CD14-positive monocyte (primary cell): ENCODE results near the gene FAM13A. TPM values are rescaled to one million over a fixed set of nuclear protein-coding genes. Genes with fewer than 3 reads are reported as not detected.

ENCODE experiments used
- DNase-seq, 3 donors: peaks; one replicate each; pipeline ENCODE4 v3.0.0-alpha.2; 2011 to 2022
- H2AFZ ChIP-seq: 2 replicates; pipeline ENCODE4 v1.6.0; 2012; ENCODE audit warnings: mild to moderate bottlenecking, low read depth, low read length, inconsistent platforms; ENCODE audit not compliant: insufficient read depth, poor library complexity, severe bottlenecking
- H3K27ac ChIP-seq, 2 donors: 1 replicate in 1 of 2; 2 replicates in 1 of 2; pipeline ENCODE4 v1.5.1; 2012 to 2013; ENCODE audit warnings: low read length in 2 of 2, control low read depth in 1 of 2, inconsistent platforms in 1 of 2, low read depth in 1 of 2, mild to moderate bottlenecking in 1 of 2
- H3K27me3 ChIP-seq, 2 donors: one replicate each; pipeline versions ENCODE4 v1.6.0 to v1.6.1; 2011 to 2013; ENCODE audit warnings: low read length in 2 of 2; ENCODE audit not compliant: control insufficient read depth in 2 of 2, insufficient read depth in 2 of 2
- H3K36me3 ChIP-seq, 2 donors: replicated peaks in 1 of 2; 1 replicate in 1 of 2; 2 replicates in 1 of 2; pipeline versions ENCODE4 v1.5.1 to v1.6.1; 2012 to 2013; ENCODE audit warnings: low read length in 2 of 2, control low read depth in 1 of 2, inconsistent platforms in 1 of 2, mild to moderate bottlenecking in 1 of 2; ENCODE audit not compliant: insufficient read depth in 2 of 2, control insufficient read depth in 1 of 2
- H3K4me1 ChIP-seq, 2 donors: 1 replicate in 1 of 2; 2 replicates in 1 of 2; pipeline versions ENCODE4 v1.5.1 to v1.6.1; 2012 to 2013; ENCODE audit warnings: low read length in 2 of 2, control low read depth in 1 of 2, inconsistent platforms in 1 of 2, mild to moderate bottlenecking in 1 of 2, moderate library complexity in 1 of 2; ENCODE audit not compliant: insufficient read depth in 2 of 2, control insufficient read depth in 1 of 2
- H3K4me2 ChIP-seq: replicated peaks from 2 replicates; pipeline ENCODE3; 2012; ENCODE audit warnings: low read length, moderate library complexity, mild to moderate bottlenecking; ENCODE audit not compliant: poor library complexity, severe bottlenecking; ENCODE audit errors: extremely low read depth
- H3K4me3 ChIP-seq, 3 experiments: fragments of 200-600 bp in 1 of 3; sonication (generic) in 1 of 3; replicated peaks in 1 of 3; 1 replicate in 2 of 3; 2 replicates in 1 of 3; pipeline ENCODE4 v1.5.1; 2011 to 2013; ENCODE audit warnings: low read length in 3 of 3, mild to moderate bottlenecking in 3 of 3, control low read depth in 2 of 3, low read depth in 2 of 3, inconsistent platforms in 1 of 3, moderate library complexity in 1 of 3
- H3K79me2 ChIP-seq: 2 replicates; pipeline ENCODE4 v1.6.0; 2012; ENCODE audit warnings: mild to moderate bottlenecking, control low read depth, inconsistent platforms, low read length, moderate library complexity; ENCODE audit not compliant: insufficient read depth
- H3K9ac ChIP-seq: 2 replicates; pipeline ENCODE4 v1.6.0; 2017; ENCODE audit warnings: low read length, mild to moderate bottlenecking; ENCODE audit not compliant: insufficient read depth, poor library complexity, severe bottlenecking
- H3K9me3 ChIP-seq, 2 donors: replicated peaks in 1 of 2; 1 replicate in 1 of 2; 2 replicates in 1 of 2; pipeline versions ENCODE4 v1.5.1 to v1.6.1; 2012 to 2013; ENCODE audit warnings: low read length in 2 of 2, control low read depth in 1 of 2; ENCODE audit not compliant: control insufficient read depth in 1 of 2, insufficient read depth in 1 of 2
- H4K20me1 ChIP-seq: 2 replicates; pipeline ENCODE4 v1.6.0; 2012; ENCODE audit warnings: mild to moderate bottlenecking, low read length, control low read depth, moderate library complexity; ENCODE audit not compliant: insufficient read depth
- H3K27ac Mint-ChIP-seq, 7 donors: one replicate each; pipeline ENCODE4 v1.8.0; 2020; ENCODE audit warnings: mild to moderate bottlenecking in 7 of 7, mixed read lengths in 7 of 7, moderate library complexity in 6 of 7, inconsistent platforms in 2 of 7
- H3K27me3 Mint-ChIP-seq, 3 donors: one replicate each; pipeline ENCODE4 v1.8.0; 2021 to 2022; ENCODE audit warnings: low read depth in 3 of 3, mild to moderate bottlenecking in 3 of 3, mixed read lengths in 3 of 3, moderate library complexity in 3 of 3, inconsistent platforms in 1 of 3
- H3K36me3 Mint-ChIP-seq, 2 donors: one replicate each; pipeline ENCODE4 v1.8.0; 2020; ENCODE audit warnings: mixed read lengths in 2 of 2, inconsistent platforms in 1 of 2, mild to moderate bottlenecking in 1 of 2
- H3K4me1 Mint-ChIP-seq: one replicate; pipeline ENCODE4 v1.8.0; 2020; ENCODE audit warnings: mild to moderate bottlenecking, mixed read lengths
- H3K4me3 Mint-ChIP-seq, 2 donors: one replicate each; pipeline ENCODE4 v1.8.0; 2020; ENCODE audit warnings: mild to moderate bottlenecking in 2 of 2, mixed read lengths in 2 of 2, moderate library complexity in 1 of 2
- H3K9me3 Mint-ChIP-seq, 7 donors: one replicate each; pipeline ENCODE4 v1.8.0; 2020 to 2022; ENCODE audit warnings: mixed read lengths in 7 of 7, mild to moderate bottlenecking in 6 of 7, moderate library complexity in 6 of 7, inconsistent platforms in 2 of 7
- CTCF ChIP-seq: fragments of 200-600 bp; IDR thresholded peaks from one replicate; pipeline ENCODE4 v1.8.0; 2022; ENCODE audit warnings: antibody characterized with exemption, mild to moderate bottlenecking
- WGBS: methylation state at CpG from one replicate; pipeline ENCODE4 v1.1.5; 2013; ENCODE audit warnings: missing lambda C conversion rate; ENCODE audit not compliant: insufficient coverage; 5-methylcytosine and 5-hydroxymethylcytosine counted together
- intact Hi-C, 2 donors: fragments of 100-400 bp; cut with micrococcal nuclease; formaldehyde crosslinking; loops; one replicate each; pipeline versions ENCODE4 v1.15.0 to v1.15.1; 2023
- polyA plus RNA-seq, 3 donors: library from polyadenylated mRNA; depleted of rRNA in 1 of 3; unstranded in 2 of 3; stranded (reverse) in 1 of 3; fragments of 300-500 nt in 2 of 3; fragments of >200 nt in 1 of 3; fragmentation: Illumina TruSeq in 2 of 3; gene quantifications; 1 replicate in 2 of 3; 2 replicates in 1 of 3; pipeline ENCODE4 v1.2.3, GENCODE V29; 2012 to 2021

Gene FAM13A
- polyA plus RNA-seq, 3 donors, result 5.3 to 20.0 (median 6.5) TPM

DNA sequence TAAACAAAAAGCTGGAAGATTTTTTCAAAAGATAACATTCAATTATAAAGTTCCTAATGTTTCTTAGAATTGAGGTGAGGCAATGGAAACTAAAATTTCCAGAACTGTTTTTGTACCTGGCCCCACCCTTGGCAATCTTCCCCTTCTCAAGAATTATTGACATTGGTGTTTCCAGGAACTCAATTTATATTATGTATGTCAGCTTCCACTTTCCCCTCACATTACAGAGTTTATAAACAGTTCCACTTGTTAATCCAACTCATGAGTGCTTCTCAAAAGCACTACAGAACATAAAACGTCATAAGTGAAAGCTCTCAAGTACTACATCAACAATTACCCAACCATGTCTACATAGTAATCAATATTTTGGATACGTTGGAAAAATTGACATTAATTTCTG, 107.4 kb downstream of the FAM13A start:
- Histone ChIP-seq H3K27me3 (no peaks in the 10 kb centered on the region), H3K9ac (no peak overlapping the region), H3K4me3 (no peak overlapping the region), H4K20me1 (no peaks in the 10 kb centered on the region), H3K4me1 (peaks cover 27 to 33% of the 10 kb centered on the region in 2 donors), H2AFZ (no peak overlapping the region), H3K4me2 (no peak overlapping the region), H3K36me3 (no peaks in the 10 kb centered on the region), H3K9me3 (no peaks in the 10 kb centered on the region), H3K27ac (no peak overlapping the region), H3K79me2 (no peaks in the 10 kb centered on the region)
- Mint-ChIP-seq H3K9me3 (peaks cover 0 to 4% (median 0%) of the 10 kb centered on the region in 7 donors), H3K4me3 (no peak overlapping the region), H3K27me3 (peaks cover 0 to 2% (median 0%) of the 10 kb centered on the region in 3 donors), H3K36me3 (no peaks in the 10 kb centered on the region), H3K4me1 (peaks cover 30% of the 10 kb centered on the region), H3K27ac (no peak overlapping the region)
- no peak for DNase-seq
- intact Hi-C loops, result loop anchor here in 1 of 2 donors (10.0 kb wide), 1 partner anchor 125 kb away; no protein-coding TSS in a partner anchor
- TF ChIP-seq CTCF, result no peak
- no CpG with 5 or more reads among the region's 2 CpGs for WGBS

GRCh38 chr4:88940506-88940905, 116.5 kb downstream of the FAM13A start:
- Mint-ChIP-seq H3K4me3 (no peak overlapping the region), H3K9me3 (peaks cover 0 to 1% (median 0%) of the 10 kb centered on the region in 7 donors), H3K4me1 (peaks cover 14% of the 10 kb centered on the region), H3K27me3 (peaks cover 0 to 2% (median 0%) of the 10 kb centered on the region in 3 donors), H3K36me3 (no peaks in the 10 kb centered on the region), H3K27ac (no peak overlapping the region)
- intact Hi-C loops, result no loop called here
- Histone ChIP-seq H3K36me3 (no peaks in the 10 kb centered on the region), H4K20me1 (no peaks in the 10 kb centered on the region), H3K27me3 (no peaks in the 10 kb centered on the region), H3K79me2 (no peaks in the 10 kb centered on the region), H3K27ac (no peak overlapping the region), H3K4me1 (peaks cover 4 to 8% of the 10 kb centered on the region in 2 donors), H3K4me3 (no peak overlapping the region), H3K9ac (no peak overlapping the region), H3K4me2 (no peak overlapping the region), H2AFZ (no peak overlapping the region), H3K9me3 (no peaks in the 10 kb centered on the region)
- 100% methylated on average over 1 of the region's 2 CpGs for WGBS
- no peak for DNase-seq
- no peak for TF ChIP-seq CTCF
